GM23248 (cell line): ENCODE results near the gene ZNF532.

ENCODE experiments used
- EZH2 ChIP-seq: fragments of 200-600 bp; sonication (generic); IDR thresholded peaks from 2 replicates; pipeline ENCODE4 v1.6.1; 2018; ENCODE audit warnings: antibody characterized with exemption, mild to moderate bottlenecking; ENCODE audit not compliant: insufficient read depth, poor library complexity, severe bottlenecking
- EZH2phosphoT487 ChIP-seq: fragments of 200-600 bp; sonication (generic); IDR thresholded peaks from 2 replicates; pipeline ENCODE4 v1.6.1; 2018; ENCODE audit warnings: antibody characterized with exemption, moderate library complexity, mild to moderate bottlenecking, low read depth; ENCODE audit not compliant: insufficient read depth

DNA sequence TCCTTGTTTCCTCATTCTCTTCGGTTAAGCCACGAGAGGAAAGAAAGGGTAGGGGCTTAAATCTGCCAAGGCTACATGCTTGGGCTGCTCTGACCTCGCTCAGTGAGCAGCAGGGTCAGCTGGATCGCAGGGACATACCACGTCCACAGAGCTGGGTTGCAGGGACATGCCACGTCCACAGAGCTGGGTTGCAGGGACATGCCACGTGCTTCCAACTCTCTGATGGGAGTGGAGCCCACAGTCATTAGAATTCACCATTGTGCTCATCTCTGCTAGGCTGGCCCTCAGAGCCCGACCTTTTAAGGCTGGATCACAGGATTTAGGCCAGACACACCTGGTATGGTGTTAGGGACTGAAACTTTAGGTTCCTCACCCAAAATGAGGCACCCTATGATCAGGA, 167.6 kb downstream of the ZNF532 start:
- TF ChIP-seq EZH2 (no peak), EZH2phosphoT487 (no peak)
